Heart left ventricle (tissue), 16 donors: ENCODE results near the gene PDZK1. TPM values are rescaled to one million over a fixed set of nuclear protein-coding genes. Genes with fewer than 3 reads are reported as not detected.

Experiments
- ATAC-seq, 4 donors: fragments of 200-7000 bp; cut with Tn5 transposase; one replicate each; pipeline ENCODE4 v1.9.1; 2020 to 2022; ENCODE audit warnings: moderate library complexity in 4 of 4, mild to moderate bottlenecking in 3 of 4, moderate number of reproducible peaks in 1 of 4
- DNase-seq, 5 donors: peaks; one replicate each; pipeline ENCODE4 v3.0.0-alpha.2; 2020
- H3K27ac ChIP-seq, 12 donors: fragments of 200-600 bp; sonication (generic) in 4 of 12; one replicate each; pipeline versions ENCODE4 v1.5.0 to v1.8.0; 2016 to 2022; ENCODE audit warnings: mild to moderate bottlenecking in 2 of 12
- H3K27me3 ChIP-seq, 9 donors: fragments of 200-600 bp; sonication (generic) in 2 of 9; one replicate each; pipeline versions ENCODE4 v1.5.1 to v1.8.0; 2016 to 2022; ENCODE audit warnings: mild to moderate bottlenecking in 3 of 9
- H3K36me3 ChIP-seq, 9 donors: fragments of 200-600 bp; sonication (generic) in 2 of 9; one replicate each; pipeline versions ENCODE4 v1.5.0 to v1.8.0; 2018 to 2022; ENCODE audit warnings: mild to moderate bottlenecking in 2 of 9
- H3K4me1 ChIP-seq, 12 donors: fragments of 200-600 bp; sonication (generic) in 4 of 12; one replicate each; pipeline versions ENCODE4 v1.5.0 to v1.8.0; 2016 to 2022; ENCODE audit warnings: mild to moderate bottlenecking in 3 of 12
- H3K4me3 ChIP-seq, 12 donors: fragments of 200-600 bp; sonication (generic) in 4 of 12; one replicate each; pipeline versions ENCODE4 v1.5.0 to v1.8.0; 2017 to 2022; ENCODE audit warnings: mild to moderate bottlenecking in 9 of 12, moderate library complexity in 4 of 12
- H3K9me3 ChIP-seq, 12 donors: fragments of 200-600 bp; sonication (generic) in 4 of 12; one replicate each; pipeline versions ENCODE4 v1.5.0 to v1.8.0; 2016 to 2022; ENCODE audit warnings: mild to moderate bottlenecking in 1 of 12
- POLR2A ChIP-seq, 2 donors: fragments of 450-650 bp; IDR thresholded peaks; one replicate each; pipeline ENCODE4 v1.6.1; 2017; ENCODE audit warnings: antibody characterized with exemption in 2 of 2, mild to moderate bottlenecking in 2 of 2, moderate library complexity in 2 of 2
- WGBS, 4 donors: extraction: QIAGEN DNeasy Blood & Tissue Kit in 2 of 4; methylation state at CpG; one replicate each; pipeline versions ENCODE4 v1.1.5 to v1.1.7; 2013 to 2018; 5-methylcytosine and 5-hydroxymethylcytosine counted together
- intact Hi-C, 10 donors: fragments of 100-400 bp; cut with DNase I; formaldehyde crosslinking; loops; one replicate each; pipeline versions ENCODE4 v1.11.1 to v1.14.2; 2022
- polyA plus RNA-seq, 2 donors: library from polyadenylated mRNA; stranded (reverse); fragments of 200-250 nt; gene quantifications; one replicate each; pipeline ENCODE4 v1.2.3, GENCODE V29; 2013
- total RNA-seq, 9 donors: library from RNA; depleted of rRNA in 2 of 9; stranded (reverse); fragments of >200 nt in 2 of 9; fragmentation: NEBNext Ultra II Directional in 3 of 9; extraction: Animal tissue kit (Norgen Biotek cat#: 25700) in 3 of 9; gene quantifications; one replicate each; pipeline versions ENCODE4 v1.1.0 to v1.2.4, GENCODE V29; 2016 to 2023
- TF ChIP-seq, protein P1 (sequence below), 12 donors: fragments of 200-600 bp; sonication (generic) in 4 of 12; IDR thresholded peaks; one replicate each; pipeline versions ENCODE4 v1.5.0 to v1.8.0; 2018 to 2022; ENCODE audit warnings: antibody characterized with exemption in 12 of 12, mild to moderate bottlenecking in 5 of 12
- donor health status: ischemic (EF 13 %, LVEDD 7.1; RV severe dilation, severe dysfunction).
- donor health status: healthy with polysubstance abuse.
- donor health status: DM: no; HTN: yes; CAD: no.
- donor health status: DM: no; HTN: no; CAD: no.
- donor health status: ischemic (EF 25% LVEDD 6.9; RV normal size, moderate dysfunction).
- donor health status: ischemic (EF 25% LVEDD 5.7; RV mildly dilated, moderate dysfunction).
- donor health status: healthy.
- donor health status: DM: yes; HTN: yes; CAD: no.
- donor health status: ischemic (EF 35%, LVEDD 5.7; RV mildly dilated, moderate dysfunction).
- donor health status: nonischemic (EF 11% LVEDD 7.7; RV severe dilation, severe dysfunction).
- donor health status: DM: yes; HTN: yes; CAD: no.
- donor health status: PGD.
- donor health status: ischemic (EF 29% LVEDD 5.4; RV normal size, mild dysfunction).
- donor health status: nonischemic (EF 23%, LVEDD 6.1; RV moderate dilation, normal function).

The PDZK1 gene
- total and polyA plus RNA-seq, 11 donors: 0.07 to 0.57 (median 0.20) TPM; not detected in 6

DNA sequence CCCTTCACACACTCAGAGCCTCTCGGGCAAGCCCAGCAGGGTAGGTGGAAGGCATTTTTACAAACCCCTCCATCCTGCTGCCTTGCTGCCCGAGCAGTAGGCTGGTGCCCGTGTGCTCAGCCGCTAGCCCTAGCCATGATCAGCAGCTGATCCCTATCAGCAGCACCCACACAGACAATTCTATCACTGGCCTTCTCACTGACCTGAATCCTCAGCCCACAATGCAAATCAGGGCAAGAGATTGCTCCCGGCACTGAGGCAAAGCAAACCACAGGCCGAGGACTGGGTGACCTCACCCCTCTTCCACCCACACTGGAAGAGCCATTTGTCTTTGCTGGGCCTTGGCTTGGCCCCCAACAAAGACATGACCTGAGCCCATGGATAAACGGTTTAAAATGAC, 895 bp upstream of the PDZK1 start:
- H3K27me3 ChIP-seq: no peaks in the 10 kb centered on the region
- WGBS, 4 donors: 48 to 68% (median 63%) methylated on average over 7 of the region's 7 CpGs
- peaks cover 0 to 4% (median 0%) of the 10 kb centered on the region in 12 donors for H3K4me1 ChIP-seq
- no peak for TF ChIP-seq POLR2A (IDR thresholded peaks at IDR 0.05)
- TF ChIP-seq, protein P1, sequence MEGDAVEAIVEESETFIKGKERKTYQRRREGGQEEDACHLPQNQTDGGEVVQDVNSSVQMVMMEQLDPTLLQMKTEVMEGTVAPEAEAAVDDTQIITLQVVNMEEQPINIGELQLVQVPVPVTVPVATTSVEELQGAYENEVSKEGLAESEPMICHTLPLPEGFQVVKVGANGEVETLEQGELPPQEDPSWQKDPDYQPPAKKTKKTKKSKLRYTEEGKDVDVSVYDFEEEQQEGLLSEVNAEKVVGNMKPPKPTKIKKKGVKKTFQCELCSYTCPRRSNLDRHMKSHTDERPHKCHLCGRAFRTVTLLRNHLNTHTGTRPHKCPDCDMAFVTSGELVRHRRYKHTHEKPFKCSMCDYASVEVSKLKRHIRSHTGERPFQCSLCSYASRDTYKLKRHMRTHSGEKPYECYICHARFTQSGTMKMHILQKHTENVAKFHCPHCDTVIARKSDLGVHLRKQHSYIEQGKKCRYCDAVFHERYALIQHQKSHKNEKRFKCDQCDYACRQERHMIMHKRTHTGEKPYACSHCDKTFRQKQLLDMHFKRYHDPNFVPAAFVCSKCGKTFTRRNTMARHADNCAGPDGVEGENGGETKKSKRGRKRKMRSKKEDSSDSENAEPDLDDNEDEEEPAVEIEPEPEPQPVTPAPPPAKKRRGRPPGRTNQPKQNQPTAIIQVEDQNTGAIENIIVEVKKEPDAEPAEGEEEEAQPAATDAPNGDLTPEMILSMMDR (IDR thresholded peaks at IDR 0.05): no peak
- no peaks in the 10 kb centered on the region for H3K36me3 ChIP-seq
- DNase-seq (no peak), ATAC-seq (no peak)
- no peak overlapping the region for H3K27ac ChIP-seq
- intact Hi-C loops: no loop called here
- no peak overlapping the region for H3K4me3 ChIP-seq
- H3K9me3 ChIP-seq: no peaks in the 10 kb centered on the region

DNA sequence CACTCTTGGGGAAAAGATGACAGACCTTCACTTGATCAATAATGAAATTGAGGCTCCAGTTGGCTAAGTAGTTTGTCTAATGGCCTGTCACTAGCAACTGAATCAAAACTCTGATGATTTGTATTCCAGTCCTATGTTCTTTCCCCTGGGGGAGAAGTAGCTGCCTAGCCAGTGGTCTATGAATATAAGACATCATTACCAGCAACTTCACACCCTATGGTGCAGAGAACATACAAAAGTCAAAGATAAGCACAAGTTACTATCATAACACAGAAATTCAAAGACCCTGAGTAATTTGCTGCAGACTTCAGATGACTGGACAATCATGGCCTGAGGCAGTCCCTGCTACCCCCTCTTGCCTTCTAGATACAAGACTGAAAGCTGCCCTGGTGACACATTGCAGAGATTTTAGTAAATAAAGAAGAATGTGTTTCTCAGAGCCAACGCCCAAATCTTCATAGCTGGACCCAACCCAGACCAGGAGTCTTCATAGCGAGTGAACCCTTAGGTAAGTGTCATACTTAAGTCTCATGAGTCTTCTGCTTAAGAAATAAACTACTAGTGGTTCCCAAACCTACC, 993 bp downstream of the PDZK1 start:
- Histone ChIP-seq H3K9me3 (no peaks in the 10 kb centered on the region), H3K4me3 (no peak overlapping the region), H3K27me3 (no peaks in the 10 kb centered on the region), H3K27ac (no peak overlapping the region), H3K36me3 (no peaks in the 10 kb centered on the region), H3K4me1 (no peaks in the 10 kb centered on the region)
- ATAC-seq (no peak), DNase-seq (no peak)
- TF ChIP-seq POLR2A (IDR thresholded peaks at IDR 0.05): no peak
- TF ChIP-seq, protein P1 (IDR thresholded peaks at IDR 0.05): no peak
- intact Hi-C loops: no loop called here
- 82 to 97% (median 88%) methylated on average over 2 of the region's 2 CpGs for WGBS, 4 donors

DNA sequence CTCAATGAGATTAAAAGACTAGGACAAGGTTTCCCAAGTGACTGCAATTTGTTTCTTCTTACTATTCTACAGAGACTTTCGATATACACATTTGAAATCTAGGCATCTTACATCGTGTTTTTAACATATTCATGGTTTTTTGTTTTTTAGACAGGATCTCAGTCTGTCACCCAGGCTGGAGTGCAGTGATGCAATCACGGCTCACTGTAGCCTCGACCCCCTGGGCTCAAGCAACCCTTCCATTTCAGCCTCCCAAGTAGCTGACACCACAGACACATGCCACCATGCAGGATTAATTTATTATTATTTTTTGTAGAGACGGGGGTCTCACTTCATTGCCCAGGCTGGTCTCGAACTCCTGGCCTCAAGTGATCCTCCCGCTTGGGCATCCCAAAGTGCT, 1.5 kb downstream of the PDZK1 start:
- TF ChIP-seq POLR2A (IDR thresholded peaks at IDR 0.05): no peak
- TF ChIP-seq, protein P1 (IDR thresholded peaks at IDR 0.05): no peak
- no peaks in the 10 kb centered on the region for H3K9me3 ChIP-seq
- no peak overlapping the region for H3K4me3 ChIP-seq
- no peaks in the 10 kb centered on the region for H3K4me1 ChIP-seq
- H3K36me3 ChIP-seq: no peaks in the 10 kb centered on the region
- 85 to 92% (median 90%) methylated on average over 7 of the region's 7 CpGs for WGBS, 4 donors
- intact Hi-C loops: no loop called here
- H3K27ac ChIP-seq: no peak overlapping the region
- no peaks in the 10 kb centered on the region for H3K27me3 ChIP-seq
- DNase-seq (no peak), ATAC-seq (no peak)

DNA sequence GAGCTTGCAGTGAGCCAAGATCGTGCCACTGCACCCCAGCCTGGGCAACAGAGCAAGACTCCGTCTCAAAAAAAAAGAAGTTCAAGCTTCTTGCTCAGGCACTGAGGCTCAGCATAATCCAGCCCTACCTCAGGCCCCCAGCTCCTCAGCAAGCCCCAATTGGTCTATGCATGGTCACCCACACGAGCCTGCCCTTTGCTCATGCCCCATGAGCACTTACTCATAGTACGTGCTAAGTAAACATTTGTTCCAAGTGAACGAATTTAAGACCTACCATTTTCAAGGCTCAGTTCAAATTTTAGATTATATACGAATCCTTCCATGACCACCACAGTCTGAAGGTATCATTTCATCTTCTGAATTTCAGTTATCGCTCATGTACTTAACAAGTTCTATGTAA, 4.3 kb downstream of the PDZK1 start:
- Histone ChIP-seq H3K9me3 (no peaks in the 10 kb centered on the region), H3K4me1 (no peaks in the 10 kb centered on the region), H3K4me3 (no peak overlapping the region), H3K27me3 (no peaks in the 10 kb centered on the region), H3K36me3 (no peaks in the 10 kb centered on the region), H3K27ac (no peak overlapping the region)
- 85 to 92% (median 90%) methylated on average over 7 of the region's 7 CpGs for WGBS, 4 donors
- DNase-seq (no peak), ATAC-seq (no peak)
- TF ChIP-seq POLR2A (IDR thresholded peaks at IDR 0.05): no peak
- TF ChIP-seq, protein P1 (IDR thresholded peaks at IDR 0.05): no peak
- intact Hi-C loops: no loop called here
